OCI-LY1 (cell line): ENCODE measurements around the gene CAPN12.

Source experiments
- CTCF ChIP-seq: fragments of 200-600 bp; sonication (generic), shearing (Covaris generic); IDR thresholded peaks from 2 replicates; pipeline ENCODE4 v1.5.1; 2017; ENCODE audit warnings: mild to moderate bottlenecking, antibody characterized with exemption, low read length, moderate library complexity, mixed read lengths
- EZH2 ChIP-seq: fragments of 200-600 bp; sonication (generic), shearing (Covaris generic); IDR thresholded peaks from 2 replicates; pipeline ENCODE4 v1.8.0; 2017; ENCODE audit warnings: borderline replicate concordance, mixed run types, mild to moderate bottlenecking, antibody characterized with exemption, low read length, moderate library complexity, mixed read lengths

GRCh38 chr19:38780443-38780842, 36.2 kb upstream of the CAPN12 start:
- TF ChIP-seq CTCF (no peak), EZH2 (no peak)
